ENCODE data around the gene HAUS2.

The HAUS2 gene

GRCh38 chr15:42611532-42611931, 62.9 kb downstream of the HAUS2 start:
- no peak for DNase-seq

GRCh38 chr15:42612367-42612912, 63.8 kb downstream of the HAUS2 start:
- no peak for DNase-seq

DNA sequence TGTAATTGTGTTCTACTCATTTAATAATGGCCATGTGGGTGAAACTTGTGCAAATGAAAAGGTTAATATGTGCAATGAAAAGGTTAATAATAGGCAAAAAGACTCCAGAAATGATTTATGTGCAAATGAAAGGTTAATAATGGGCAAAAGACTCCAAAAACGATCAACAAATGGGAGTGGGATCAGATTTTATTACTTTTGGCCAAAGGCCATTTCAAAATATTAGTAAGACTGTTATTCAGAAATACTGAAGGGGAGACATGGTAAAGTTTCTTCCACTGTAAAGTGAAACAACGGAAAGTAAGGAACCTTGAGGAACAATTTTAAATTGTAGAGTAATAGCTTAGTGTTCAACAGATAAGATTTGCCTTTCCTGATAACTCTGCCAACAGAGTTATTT, 67.5 kb downstream of the HAUS2 start:
- no peak for DNase-seq

All from activated CD4-positive, CD25-positive, alpha-beta regulatory T cell treated with anti-CD3 and anti-CD28 coated beads, Interleukin-2, amount 50 U/mL, for 72 hours (primary cell).